ENCODE data around the gene KAZN.

KAZN gene

DNA sequence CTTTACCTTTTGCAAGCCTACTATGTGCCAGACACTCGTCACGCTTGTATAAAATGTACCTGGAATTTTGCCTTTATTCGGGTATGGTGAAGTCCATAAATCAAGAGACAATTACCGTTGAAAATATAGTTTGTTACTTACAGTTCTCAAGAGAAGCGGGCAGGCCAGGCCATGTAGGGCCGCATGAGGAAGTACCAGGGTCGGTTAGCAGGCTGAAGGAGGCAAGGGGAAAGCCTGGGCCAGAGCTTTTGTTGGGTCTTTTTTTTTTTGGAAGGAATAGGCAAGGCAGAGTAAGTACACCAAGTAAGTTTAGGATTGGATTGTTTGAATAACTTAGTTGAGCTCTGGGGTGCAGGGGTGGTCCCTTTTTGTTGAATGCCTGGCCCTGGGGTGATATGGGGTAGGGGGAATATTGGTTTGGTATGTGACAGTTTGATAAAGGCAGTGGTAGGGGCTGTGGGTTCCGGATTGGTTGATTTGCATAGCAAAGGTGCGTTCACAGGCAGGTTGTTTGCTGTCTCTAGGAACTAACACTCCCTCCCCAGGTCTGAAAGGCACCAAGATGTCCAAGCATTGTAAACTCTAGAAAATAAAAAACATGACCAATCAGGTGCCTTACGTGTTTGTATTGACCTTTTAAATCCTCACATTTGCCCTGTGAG lies 80.7 kb downstream of the KAZN start:
- DNase-seq, result no peak

DNA sequence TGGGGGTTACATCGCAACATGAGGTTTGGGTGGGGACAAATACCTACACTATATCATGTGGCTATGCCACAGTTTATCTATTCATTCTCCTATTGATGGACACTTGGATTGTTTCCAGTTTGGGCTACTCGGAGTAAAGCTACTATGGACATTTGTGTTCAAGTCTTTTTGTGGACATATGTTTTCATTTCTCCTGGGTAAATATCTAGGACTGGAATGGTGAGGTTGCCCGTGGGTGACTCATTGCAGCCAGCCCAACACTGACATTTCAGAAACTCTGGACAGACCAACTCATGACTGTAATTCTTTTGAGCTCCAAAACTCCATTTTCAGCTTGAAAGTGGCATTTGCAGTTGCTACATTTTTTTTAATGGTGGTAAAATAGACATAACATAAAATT lies 82.7 kb downstream of the KAZN start:
- no peak for DNase-seq

DNA sequence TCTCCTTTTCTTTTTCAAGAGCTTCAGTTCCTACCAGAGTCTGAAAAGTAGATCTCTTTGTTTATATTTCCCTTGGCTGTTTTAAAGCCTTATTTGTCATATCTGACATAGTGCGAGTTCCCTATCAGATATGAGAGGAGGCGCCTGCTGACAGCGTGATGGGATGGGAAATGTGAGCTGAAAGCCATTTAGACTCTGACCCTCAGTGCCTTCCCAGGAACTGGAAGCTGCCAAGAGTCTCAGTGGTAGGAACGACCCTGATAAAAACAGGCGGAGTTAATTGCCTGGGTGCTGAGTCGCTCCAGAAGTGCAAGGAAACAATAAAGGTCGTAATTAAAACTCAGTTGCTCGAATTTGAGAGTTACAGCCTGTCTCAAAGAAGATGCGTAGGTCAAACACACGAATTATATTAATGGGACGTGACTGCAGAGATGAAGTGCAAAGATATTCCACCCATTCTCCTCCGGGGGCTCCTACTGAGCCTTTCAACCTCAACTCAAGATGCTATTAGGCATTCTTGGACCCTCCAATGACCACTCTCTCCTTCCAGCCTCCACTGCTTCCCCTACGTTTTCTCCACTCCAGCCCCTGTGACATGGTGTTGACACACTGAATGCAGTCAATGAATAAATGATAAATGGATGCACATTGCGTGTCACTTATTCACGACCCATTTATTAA lies 84.6 kb downstream of the KAZN start:
- DNase-seq, result no peak

DNA sequence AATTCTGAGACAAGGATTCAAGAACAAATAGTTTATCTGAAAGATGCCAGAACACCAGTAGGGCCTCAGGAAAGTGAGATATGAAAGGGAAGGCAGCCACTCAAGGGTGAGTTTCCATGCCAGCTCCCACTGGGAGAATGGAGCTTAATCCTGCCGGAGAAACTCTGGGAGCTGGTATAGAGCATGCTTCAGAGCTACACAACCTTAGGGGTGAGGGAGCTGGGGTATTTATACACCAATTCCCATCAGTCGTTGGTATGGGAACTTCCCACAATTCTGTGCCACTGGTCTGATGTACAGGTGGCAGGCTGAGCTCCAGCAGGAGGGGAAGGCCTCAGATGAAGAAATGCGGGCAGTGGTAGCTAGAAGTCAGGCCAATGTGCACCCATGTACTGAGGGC lies 86.6 kb downstream of the KAZN start:
- no peak for DNase-seq

- no peak for DNase-seq
These were observed 88.2 kb downstream of the KAZN start for GRCh38 chr1:14686701-14687100.

DNA sequence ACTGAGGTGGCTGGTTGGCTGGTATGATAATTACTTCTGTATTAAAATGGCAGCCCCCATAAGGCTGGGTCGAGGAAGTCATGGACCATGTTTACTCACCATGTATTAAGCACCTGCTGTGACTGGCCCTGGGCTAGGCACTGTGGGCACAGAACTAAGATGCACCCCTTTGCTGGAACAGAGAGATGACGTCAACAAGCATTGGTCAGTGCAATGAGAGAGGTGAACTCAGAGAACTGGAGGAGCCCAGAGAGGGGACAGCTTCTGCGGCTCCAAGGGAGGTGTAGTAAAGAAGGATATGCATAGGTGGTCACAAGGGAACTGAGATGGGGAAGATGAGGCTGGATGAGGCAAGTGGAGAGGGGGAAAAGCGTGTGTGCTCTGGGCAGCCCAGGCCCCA lies 88.7 kb downstream of the KAZN start:
- DNase-seq, result no peak

GRCh38 chr1:14689996-14690615 lies 91.6 kb downstream of the KAZN start:
- DNase-seq, result no peak

- DNase-seq, result no peak
These were observed 95.5 kb downstream of the KAZN start for GRCh38 chr1:14693949-14694348.

DNA sequence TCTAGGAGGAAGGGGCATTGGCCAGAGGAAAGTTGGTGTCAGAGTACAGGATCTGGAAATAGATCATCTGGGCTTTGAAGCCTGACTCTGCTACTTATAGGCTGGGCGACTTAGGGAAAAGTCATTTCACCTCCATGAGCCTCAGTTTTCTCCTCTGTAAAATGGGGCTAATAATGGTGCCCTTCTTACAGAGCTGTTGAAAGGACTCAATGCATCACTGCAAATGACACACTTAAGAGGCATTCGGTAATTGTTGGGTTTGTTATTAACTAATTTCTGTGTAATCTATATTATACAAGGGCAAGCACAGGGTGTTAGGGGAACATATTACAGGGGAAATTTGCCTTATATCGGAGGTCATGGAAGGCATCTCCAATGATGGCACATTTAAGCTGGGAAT lies 96.1 kb downstream of the KAZN start:
- DNase-seq, result no peak

DNA sequence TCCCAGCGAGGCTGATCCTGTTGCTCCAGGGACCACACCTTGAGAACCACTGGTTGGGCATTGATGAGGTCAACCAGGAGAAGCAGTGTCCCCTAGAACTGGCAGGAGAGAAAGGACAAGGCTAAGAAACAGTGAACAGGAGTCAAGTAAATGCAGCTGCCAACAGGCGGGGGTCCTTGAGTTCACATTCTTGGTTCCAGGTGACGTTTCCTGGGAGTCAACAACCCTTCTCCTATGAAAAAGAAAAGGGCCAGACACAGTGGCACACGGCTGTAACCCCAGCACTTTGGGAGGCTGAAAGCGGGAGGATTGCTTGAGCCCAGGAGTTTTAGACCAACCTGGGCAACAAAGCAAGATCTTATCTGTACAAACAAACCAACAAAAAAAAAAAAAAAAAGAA lies 98.3 kb downstream of the KAZN start:
- no peak for DNase-seq

- no peak for DNase-seq
These were observed 98.9 kb downstream of the KAZN start for GRCh38 chr1:14697353-14697752.

DNA sequence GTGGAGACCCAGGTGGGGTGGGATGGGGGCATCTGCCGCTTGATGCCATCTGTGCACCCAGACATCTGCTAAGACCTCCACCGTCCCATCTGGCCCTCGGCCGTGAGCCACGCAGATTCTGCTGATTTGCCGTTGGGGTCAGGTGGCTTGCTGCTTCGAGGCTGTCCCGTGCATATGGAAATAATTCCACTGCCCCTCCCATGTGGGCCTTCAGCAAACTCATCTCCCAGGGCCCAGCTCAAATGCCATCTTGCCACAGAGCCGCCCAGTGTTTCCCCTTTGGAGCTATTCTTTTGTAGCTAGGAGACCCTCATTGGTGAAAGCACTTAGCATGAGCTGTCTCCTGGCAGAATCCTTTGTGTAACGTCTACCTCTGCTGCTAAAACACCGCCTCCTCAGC lies 99.8 kb downstream of the KAZN start:
- no peak for DNase-seq

GRCh38 chr1:14699620-14700019 lies 101.1 kb downstream of the KAZN start:
- DNase-seq, result no peak

DNA sequence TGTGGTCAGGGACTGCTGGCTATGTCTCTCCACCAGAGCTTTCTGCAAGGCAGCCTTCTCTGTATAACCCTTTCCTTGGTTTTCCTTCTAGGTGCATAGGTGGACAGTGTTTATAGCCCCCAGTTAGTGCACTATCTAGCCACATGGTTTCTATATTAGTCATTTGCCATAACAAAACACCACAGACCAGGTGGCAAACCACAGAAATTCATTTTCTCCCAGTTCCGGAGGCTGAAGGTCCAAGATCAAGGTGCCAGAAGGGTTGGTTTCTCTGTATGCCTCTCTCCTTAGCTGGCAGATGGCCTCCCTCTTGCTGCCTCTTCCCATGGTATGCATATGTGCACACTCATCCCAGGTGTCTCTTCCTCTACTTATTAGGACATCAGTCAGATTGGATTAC lies 106.4 kb downstream of the KAZN start:
- DNase-seq, result no peak

GRCh38 chr1:14705824-14706223 lies 107.3 kb downstream of the KAZN start:
- no peak for DNase-seq

DNA sequence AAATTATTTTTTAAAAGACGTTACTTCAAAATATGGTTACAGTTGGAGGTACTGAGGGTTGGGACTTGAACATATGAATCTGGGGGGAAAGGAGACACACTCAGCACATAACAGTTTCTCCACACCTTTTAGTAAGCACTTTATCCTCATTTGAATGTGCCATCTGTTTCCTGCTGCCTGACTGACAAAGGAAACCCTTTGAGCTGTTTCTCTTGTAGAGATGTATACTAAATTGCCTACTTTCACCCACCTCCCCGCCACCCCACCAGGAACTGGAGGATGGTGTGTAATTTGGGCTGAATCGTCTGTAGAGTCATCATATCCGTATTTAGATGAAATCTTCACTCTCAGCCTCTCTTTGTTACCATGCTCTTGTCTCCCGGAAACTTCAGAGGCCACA lies 108.1 kb downstream of the KAZN start:
- DNase-seq, result no peak

DNA sequence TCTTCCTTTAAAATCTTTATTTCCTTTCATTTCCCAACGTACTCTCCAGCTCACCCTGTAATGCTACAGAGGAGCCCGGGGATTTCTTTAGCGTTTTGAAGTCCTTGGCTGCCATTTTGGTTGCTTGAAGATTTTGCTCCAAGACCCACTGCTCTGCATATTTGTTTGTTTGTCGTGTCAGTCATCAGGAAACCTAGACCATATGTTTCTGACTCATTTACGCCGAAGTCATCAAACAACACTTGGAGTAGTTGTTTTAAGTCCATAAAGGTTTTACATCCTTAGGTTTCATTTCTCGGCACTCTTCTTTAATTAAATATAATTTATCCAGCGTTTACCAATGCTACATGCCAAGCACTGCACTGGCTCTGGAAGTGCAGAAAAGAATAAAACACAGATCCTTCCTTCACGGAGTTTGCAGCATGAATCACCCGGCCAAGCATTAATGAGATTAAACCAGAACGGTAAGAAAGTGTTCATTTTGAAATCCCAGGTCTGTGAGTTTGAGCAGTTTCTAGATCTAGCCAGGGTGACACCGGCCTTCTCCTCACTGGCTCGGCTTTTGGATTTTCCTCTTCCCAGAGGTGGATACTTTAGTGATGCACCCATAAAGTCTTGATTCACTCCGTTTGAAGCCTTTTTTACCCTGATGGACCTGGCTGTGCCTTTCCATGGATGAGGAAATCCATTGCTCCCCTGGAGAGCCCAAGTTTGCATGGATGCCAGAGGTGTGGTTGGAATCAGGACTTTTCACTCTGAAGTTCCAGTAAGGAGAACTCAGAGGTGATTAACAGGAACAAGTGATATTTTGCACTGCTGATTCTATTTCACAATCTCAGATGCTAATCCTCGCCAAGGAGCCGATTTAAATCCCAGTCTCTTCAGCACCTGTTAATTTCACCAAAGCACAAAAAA lies 109.3 kb downstream of the KAZN start:
- no peak for DNase-seq

- no peak for DNase-seq
These were observed 111.8 kb downstream of the KAZN start for GRCh38 chr1:14710331-14710730.

- no peak for DNase-seq
These were observed 113.7 kb downstream of the KAZN start for GRCh38 chr1:14712136-14712535.

DNA sequence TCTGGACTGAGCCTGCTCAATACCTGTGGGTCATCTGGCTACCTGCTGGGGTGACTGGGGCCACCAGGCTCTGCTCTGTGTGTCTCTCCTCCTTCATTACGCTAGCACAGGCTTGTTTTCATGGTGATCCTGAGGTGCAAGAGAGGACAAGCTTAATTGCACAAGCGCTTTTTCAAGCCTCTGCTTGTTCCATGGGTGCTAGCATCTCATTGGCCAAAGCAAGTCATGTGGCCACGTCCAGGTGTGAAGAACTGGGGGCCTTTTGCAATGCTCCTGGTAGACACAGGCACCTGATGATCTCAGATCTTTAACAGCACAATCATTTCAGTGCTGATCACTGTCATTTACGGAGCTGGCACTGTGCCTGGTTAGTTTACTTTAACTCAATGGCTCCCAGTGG lies 114.6 kb downstream of the KAZN start:
- no peak for DNase-seq

GRCh38 chr1:14715266-14715665 lies 116.8 kb downstream of the KAZN start:
- no peak for DNase-seq

DNA sequence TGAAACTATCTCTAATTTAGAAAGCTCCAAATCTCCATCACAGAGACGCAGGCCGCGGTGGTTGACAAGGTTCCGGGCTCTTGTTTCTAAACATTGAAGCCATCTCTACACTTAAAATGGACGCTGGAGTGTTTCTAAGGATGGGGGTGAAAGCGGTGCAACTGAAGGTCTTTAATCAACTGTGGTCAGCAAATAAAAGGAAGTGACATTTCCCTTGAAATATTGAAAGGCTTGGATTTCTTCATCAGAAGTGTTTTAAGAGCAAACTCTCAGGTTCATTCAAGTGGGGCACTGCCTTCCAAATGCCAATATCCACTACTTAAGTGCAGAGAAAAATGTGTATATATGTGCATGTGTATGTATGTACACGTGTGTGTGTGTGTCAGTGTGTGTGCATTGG lies 117.3 kb downstream of the KAZN start:
- DNase-seq, result no peak

- DNase-seq, result no peak
These were observed 118.0 kb downstream of the KAZN start for GRCh38 chr1:14716474-14716873.

GRCh38 chr1:14718476-14718875 lies 120.0 kb downstream of the KAZN start:
- DNase-seq, result no peak

All from CD4-positive, alpha-beta T cell treated with Interleukin-4 for 1 hour (primary cell).